Cardiac fibroblast (primary cell): Measurements from ENCODE around the gene VPS45.
"Not testable (repeated sequence)": the region's sequence is repeated elsewhere in the genome, so short reads cannot be mapped to it uniquely, and the experiment has no call there.

Experiments
- DNase-seq, 2 donors: peaks; one replicate each; pipeline versions ENCODE4 v3.0.0 to v3.0.0-alpha.2; 2010; ENCODE audit warnings: low read depth in 2 of 2
- H3K4me3 ChIP-seq, 2 donors: replicated peaks in 1 of 2; 1 replicate in 1 of 2; 2 replicates in 1 of 2; pipeline ENCODE4 v1.5.1; 2011; ENCODE audit warnings: low read depth in 2 of 2, low read length in 2 of 2, mild to moderate bottlenecking in 2 of 2, moderate library complexity in 1 of 2
- CTCF ChIP-seq: IDR thresholded peaks from one replicate; pipeline ENCODE4 v1.5.1; 2011; ENCODE audit warnings: low read depth, mild to moderate bottlenecking, low read length, inconsistent platforms

VPS45 gene

DNA sequence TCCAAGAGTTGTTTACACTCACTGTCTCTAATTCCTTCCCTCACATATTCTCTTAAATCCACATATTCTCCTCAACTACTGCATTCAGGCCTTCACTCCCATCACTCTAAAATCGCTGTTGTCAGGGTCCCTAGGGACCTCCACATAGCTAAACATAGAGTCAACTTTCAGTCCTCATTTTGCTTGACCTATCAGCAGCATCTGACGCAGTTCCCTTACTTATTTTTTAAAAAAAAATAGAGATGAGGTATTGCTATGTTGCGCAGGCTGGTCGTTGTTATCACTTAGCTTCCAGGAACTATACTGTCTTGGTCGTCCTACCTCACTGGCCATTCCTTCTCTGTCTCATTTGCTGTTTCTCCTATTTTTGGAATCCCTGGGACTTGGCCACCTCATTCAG lies 70.5 kb downstream of the VPS45 start:
- DNase-seq: peak in 1 of 2 donors; percentile 83

DNA sequence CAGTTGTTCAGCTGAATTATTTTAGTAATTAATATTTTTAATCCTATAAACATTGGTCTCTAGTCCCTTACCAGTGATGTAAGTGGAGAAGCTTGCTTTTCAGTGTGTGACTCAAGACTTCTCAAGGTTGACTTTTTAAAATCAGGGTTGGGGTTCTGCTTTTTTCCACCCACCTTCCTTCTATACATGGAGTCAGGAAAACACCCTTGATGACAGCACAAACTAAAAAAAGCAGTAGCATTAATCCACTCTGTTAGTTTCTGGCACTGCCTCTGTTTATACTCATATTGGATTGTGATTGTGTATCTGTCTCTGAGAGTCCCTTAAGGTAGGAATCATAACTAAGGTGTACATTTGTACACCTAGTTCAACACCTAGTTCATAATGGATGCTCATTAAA lies 73.9 kb downstream of the VPS45 start:
- H3K4me3 ChIP-seq: no peak overlapping the region
- TF ChIP-seq CTCF: no peak
- no peak for DNase-seq

More for the DNA sequence above, 70.5 kb downstream of the VPS45 start:
- no peak overlapping the region for H3K4me3 ChIP-seq
- no peak for TF ChIP-seq CTCF

DNA sequence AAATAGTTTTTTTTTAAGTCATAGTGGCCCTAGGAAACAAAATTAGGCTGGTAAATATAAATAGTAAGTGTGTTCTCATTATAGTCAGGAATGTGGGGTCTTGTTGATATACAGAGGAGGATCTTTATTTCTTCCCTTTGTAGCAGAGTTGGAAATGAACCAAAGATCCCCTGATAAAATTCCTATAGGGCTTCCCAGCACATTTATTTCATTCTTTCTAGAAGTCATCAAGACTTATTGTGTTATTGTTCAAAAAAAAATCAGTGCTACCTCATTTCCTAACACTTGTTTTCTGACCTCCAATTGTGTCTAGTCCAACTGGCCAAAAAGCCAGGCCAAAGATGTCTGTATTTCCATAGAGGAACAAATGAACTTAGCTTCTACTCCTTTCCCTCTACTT lies 74.5 kb downstream of the VPS45 start:
- no peak overlapping the region for H3K4me3 ChIP-seq
- DNase-seq: no peak
- TF ChIP-seq CTCF: no peak

DNA sequence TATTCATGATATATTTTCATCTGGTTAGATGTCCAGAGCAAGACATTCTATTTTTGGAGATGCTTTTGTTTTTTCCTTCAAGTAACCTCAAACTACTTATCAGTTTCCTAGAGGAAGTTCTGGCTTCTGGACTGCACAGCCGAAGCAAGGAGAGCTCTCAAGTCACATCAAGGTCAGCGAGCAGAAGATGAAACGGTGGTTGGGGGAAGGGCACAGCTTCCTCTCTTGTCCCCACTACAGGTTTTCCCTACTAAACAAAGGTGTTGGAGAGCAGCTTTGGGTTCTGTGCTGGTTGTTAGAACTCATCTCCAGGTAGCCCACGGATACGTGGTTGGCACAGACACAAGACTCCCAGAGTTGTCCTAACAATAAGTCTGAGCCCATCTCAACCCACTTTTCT lies 77.0 kb downstream of the VPS45 start:
- no peak for TF ChIP-seq CTCF
- no peak overlapping the region for H3K4me3 ChIP-seq
- no peak for DNase-seq

- not testable (repeated sequence) for H3K4me3 ChIP-seq, DNase-seq
These were observed 78.4 kb downstream of the VPS45 start for GRCh38 chr1:150146016-150146415.

GRCh38 chr1:150146849-150147542 lies 79.4 kb downstream of the VPS45 start:
- DNase-seq: no peak
- no peak for TF ChIP-seq CTCF
- H3K4me3 ChIP-seq: no peak overlapping the region

DNA sequence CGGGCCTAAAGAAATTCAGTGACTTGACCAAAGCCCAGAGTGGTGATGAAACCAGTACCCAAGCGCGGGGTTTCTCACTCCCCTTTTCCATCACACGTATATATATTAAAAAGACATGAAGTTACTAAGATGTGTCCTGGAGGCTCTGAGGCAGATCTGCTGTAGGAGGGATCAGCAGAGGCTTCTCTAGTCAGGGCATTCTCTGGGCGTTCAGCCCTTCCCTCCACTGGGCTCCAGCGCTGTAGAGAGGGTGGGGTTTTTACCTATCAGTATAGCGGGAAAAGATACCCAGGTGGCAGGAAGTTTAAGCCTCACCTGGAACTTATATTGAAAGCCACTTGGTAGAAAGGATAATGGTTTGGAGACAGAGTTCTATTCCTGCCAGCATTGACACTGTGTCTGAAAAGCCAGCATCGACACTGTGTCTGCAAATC lies 81.3 kb downstream of the VPS45 start:
- DNase-seq: no peak

More for the DNA sequence above, 81.3 kb downstream of the VPS45 start:
- peak overlapping the region; percentile 77 for H3K4me3 ChIP-seq
- no peak for TF ChIP-seq CTCF
